HCT116 (cell line): ENCODE measurements around the gene NXPH2. TPM values are rescaled to one million over a fixed set of nuclear protein-coding genes. Genes with fewer than 3 reads are reported as not detected.

Experiments used
- ATAC-seq: fragments of 200-7000 bp; cut with Tn5 transposase; 2 replicates; pipeline ENCODE4 v1.9.1; 2020; ENCODE audit warnings: mild to moderate bottlenecking, moderate library complexity
- Bru-seq: library from RNA; stranded (reverse); fragments of 400-500 nt; gene quantifications from one replicate; lab custom pipeline; 2021; lab: Mats Ljungman, UMichigan
- BruChase-seq, 2 experiments: library from RNA; stranded (reverse); fragments of 400-500 nt; gene quantifications; one replicate each; lab custom pipeline; 2021; lab: Mats Ljungman, UMichigan
- BruUV-seq: library from RNA; stranded (reverse); fragments of 400-500 nt; replicated peaks from 2 replicates; lab custom pipeline; 2021; lab: Mats Ljungman, UMichigan
- CTCF ChIA-PET: fragments of 300-600 bp; sonication (Branson Sonifier 250); formaldehyde crosslinking; loops from one replicate; lab custom pipeline; 2021; ENCODE audit warnings: antibody characterized with exemption; lab: Charles Lee
- POLR2A ChIA-PET: fragments of 300-600, 350-600 bp; sonication (Branson Sonifier 250); formaldehyde crosslinking; loops from one replicate; lab custom pipeline; 2021; ENCODE audit warnings: antibody characterized with exemption; lab: Charles Lee
- RAD21 ChIA-PET, 2 experiments: fragments of 300-600 bp; sonication (Branson Sonifier 250); formaldehyde crosslinking; loops; one replicate each; lab custom pipeline; 2023; ENCODE audit warnings: low total read pairs in 2 of 2; ENCODE audit not compliant: uncharacterized antibody in 2 of 2, unreplicated experiment in 2 of 2, low non-redundant PET in 1 of 2; lab: Charles Lee
- DNase-seq: peaks from one replicate; pipeline ENCODE4 v3.0.0-alpha.2; 2010; ENCODE audit warnings: low read depth, low spot score
- H2AFZ ChIP-seq: fragments of 200-600 bp; shearing (Covaris generic), sonication (generic); 2 replicates; pipeline ENCODE4 v1.6.1; 2017; ENCODE audit warnings: low read depth, mixed run types, mixed read lengths, antibody characterized with exemption, low read length; ENCODE audit not compliant: poor library complexity, severe bottlenecking
- H3K27ac ChIP-seq: 2 replicates; pipeline ENCODE4 v1.5.1; 2012; ENCODE audit warnings: low read depth, low read length
- H3K27me3 ChIP-seq: fragments of 200-600 bp; sonication (generic); 2 replicates; pipeline ENCODE4 v1.6.1; 2016; ENCODE audit warnings: mixed run types, low read length, mixed read lengths; ENCODE audit not compliant: insufficient read depth
- H3K36me3 ChIP-seq, 2 experiments: fragments of 200-500 bp in 1 of 2; fragments of 200-600 bp in 1 of 2; sonication (Bioruptor generic) in 1 of 2; sonication (generic) in 1 of 2; 2 replicates each; pipeline versions ENCODE4 v1.5.1 to v1.6.1; 2014 to 2016; ENCODE audit warnings: low read length in 2 of 2, inconsistent platforms in 1 of 2, mixed read lengths in 1 of 2, mixed run types in 1 of 2; ENCODE audit not compliant: insufficient read depth in 2 of 2, control insufficient read depth in 1 of 2
- H3K4me1 ChIP-seq, 2 experiments: fragments of 200-600 bp in 1 of 2; sonication (generic) in 1 of 2; 2 replicates each; pipeline versions ENCODE4 v1.5.1 to v1.6.1; 2012 to 2017; ENCODE audit warnings: low read length in 2 of 2, inconsistent platforms in 1 of 2, mild to moderate bottlenecking in 1 of 2, mixed read lengths in 1 of 2, mixed run types in 1 of 2, moderate library complexity in 1 of 2; ENCODE audit not compliant: insufficient read depth in 2 of 2, control insufficient read depth in 1 of 2
- H3K4me2 ChIP-seq: fragments of 200-600 bp; sonication (generic); 2 replicates; pipeline ENCODE4 v1.6.1; 2017; ENCODE audit warnings: mixed run types, low read length, mixed read lengths
- H3K4me3 ChIP-seq, 2 experiments: fragments of 200-600 bp in 1 of 2; sonication (generic) in 1 of 2; replicated peaks in 1 of 2; 2 replicates each; pipeline ENCODE4 v1.5.1; 2011 to 2016; ENCODE audit warnings: low read length in 2 of 2, control low read depth in 1 of 2, low read depth in 1 of 2, mild to moderate bottlenecking in 1 of 2, mixed read lengths in 1 of 2, mixed run types in 1 of 2
- H3K79me2 ChIP-seq: fragments of 200-600 bp; sonication (generic); 2 replicates; pipeline ENCODE4 v1.6.1; 2017; ENCODE audit warnings: mild to moderate bottlenecking, mixed run types, low read length, moderate library complexity, mixed read lengths; ENCODE audit not compliant: insufficient read depth
- H3K9ac ChIP-seq: fragments of 200-600 bp; sonication (generic); 2 replicates; pipeline ENCODE4 v1.6.1; 2016; ENCODE audit warnings: low read length, mixed read lengths
- H3K9me2 ChIP-seq: fragments of 200-600 bp; sonication (generic), shearing (Covaris generic); 2 replicates; pipeline ENCODE4 v1.6.1; 2017; ENCODE audit warnings: mixed run types, mild to moderate bottlenecking, moderate library complexity; ENCODE audit not compliant: insufficient read depth
- H3K9me3 ChIP-seq, 2 experiments: fragments of 200-500 bp in 1 of 2; fragments of 200-600 bp in 1 of 2; sonication (Bioruptor generic) in 1 of 2; sonication (generic) in 1 of 2; 2 replicates each; pipeline ENCODE4 v1.6.1; 2014 to 2017; ENCODE audit warnings: low read length in 2 of 2, mixed read lengths in 2 of 2, inconsistent platforms in 1 of 2, low read depth in 1 of 2, mild to moderate bottlenecking in 1 of 2, mixed run types in 1 of 2, moderate library complexity in 1 of 2; ENCODE audit not compliant: control insufficient read depth in 1 of 2, insufficient read depth in 1 of 2
- H4K20me1 ChIP-seq: fragments of 200-600 bp; sonication (generic), shearing (Covaris generic); 2 replicates; pipeline ENCODE4 v1.6.1; 2017; ENCODE audit warnings: mixed run types, mild to moderate bottlenecking, moderate library complexity; ENCODE audit not compliant: insufficient read depth
- CBX3 ChIP-seq: IDR thresholded peaks from 2 replicates; pipeline ENCODE4 v1.6.1; 2012; ENCODE audit warnings: low read depth
- ELF1 ChIP-seq: IDR thresholded peaks from 2 replicates; pipeline ENCODE4 v1.6.1; 2012; ENCODE audit warnings: low read depth, borderline replicate concordance
- EZH2 ChIP-seq: fragments of 200-600 bp; sonication (generic); IDR thresholded peaks from 2 replicates; pipeline ENCODE4 v1.6.1; 2017; ENCODE audit warnings: antibody characterized with exemption, mixed run types
- EZH2phosphoT487 ChIP-seq: fragments of 200-600 bp; IDR thresholded peaks from 2 replicates; pipeline ENCODE4 v1.6.1; 2018; ENCODE audit warnings: antibody characterized with exemption, borderline replicate concordance
- FOSL1 ChIP-seq: IDR thresholded peaks from 2 replicates; pipeline ENCODE4 v1.6.1; 2012; ENCODE audit warnings: low read depth
- JUND ChIP-seq: IDR thresholded peaks from 2 replicates; pipeline ENCODE4 v1.6.1; 2012
- POLR2A ChIP-seq: IDR thresholded peaks from 2 replicates; pipeline ENCODE4 v1.7.0; 2011; ENCODE audit warnings: borderline replicate concordance; ENCODE audit not compliant: insufficient read depth, insufficient read length; ENCODE audit errors: extremely low read depth
- POLR2AphosphoS5 ChIP-seq: IDR thresholded peaks from 2 replicates; pipeline ENCODE4 v1.6.1; 2011; ENCODE audit warnings: mild to moderate bottlenecking, low read depth, low read length, moderate library complexity
- RAD21 ChIP-seq: IDR thresholded peaks from 2 replicates; pipeline ENCODE4 v1.6.1; 2012; ENCODE audit warnings: low read depth, mild to moderate bottlenecking
- SIN3A ChIP-seq: IDR thresholded peaks from 2 replicates; pipeline ENCODE4 v1.6.1; 2012; ENCODE audit warnings: low read depth
- SP1 ChIP-seq: IDR thresholded peaks from 2 replicates; pipeline ENCODE4 v1.6.1; 2012; ENCODE audit warnings: low read depth
- TCF7L2 ChIP-seq: IDR thresholded peaks from 2 replicates; pipeline ENCODE4 v1.7.0; 2011; ENCODE audit warnings: borderline replicate concordance, inconsistent platforms; ENCODE audit not compliant: insufficient read depth, insufficient read length; ENCODE audit errors: extremely low read depth
- YY1 ChIP-seq: IDR thresholded peaks from 2 replicates; pipeline ENCODE4 v1.6.1; 2011; ENCODE audit warnings: low read length, low read depth, moderate library complexity, mild to moderate bottlenecking; ENCODE audit not compliant: insufficient replicate concordance; ENCODE audit errors: extremely low read depth
- ZBTB33 ChIP-seq: IDR thresholded peaks from 2 replicates; pipeline ENCODE4 v1.6.1; 2011; ENCODE audit warnings: mild to moderate bottlenecking, low read length, moderate library complexity; ENCODE audit not compliant: insufficient replicate concordance; ENCODE audit errors: extremely low read depth
- ZFX ChIP-seq: fragments of 450-650 bp; IDR thresholded peaks from 2 replicates; pipeline ENCODE4 v1.6.1; 2017
- ZNF274 ChIP-seq: fragments of 200-500 bp; sonication (Bioruptor generic); IDR thresholded peaks from 2 replicates; pipeline ENCODE4 v1.6.1; 2014; ENCODE audit warnings: mild to moderate bottlenecking, low read depth, low read length, inconsistent platforms
- intact Hi-C: fragments of 100-400 bp; cut with micrococcal nuclease; formaldehyde crosslinking; loops from 2 replicates; pipeline ENCODE4 v1.10.0; 2022
- long read RNA-seq: library from polyadenylated mRNA; unstranded; transcript quantifications from one replicate; pipeline ENCODE4 v2.0.0, GENCODE V29; 2021; ENCODE audit not compliant: unreplicated experiment
- polyA plus RNA-seq: library from polyadenylated mRNA; unstranded; fragments of >200 nt; gene quantifications from 2 replicates; pipeline ENCODE4 v1.2.1, GENCODE V29; 2012; ENCODE audit warnings: missing spikeins
- total RNA-seq: library from RNA; stranded (reverse); gene quantifications from one replicate; pipeline ENCODE4 v1.2.1, GENCODE V29; 2021; ENCODE audit not compliant: unreplicated experiment
- TF ChIP-seq, protein P1 (sequence below), 3 experiments: fragments of 200-600 bp in 1 of 3; sonication (generic) in 1 of 3; IDR thresholded peaks in 2 of 3; conservative IDR thresholded peaks in 1 of 3; 2 replicates each; pipeline ENCODE4 v1.5.1; 2012 to 2017; ENCODE audit warnings: low read depth in 2 of 3, low read length in 2 of 3, antibody characterized with exemption in 1 of 3, borderline replicate concordance in 1 of 3, control low read depth in 1 of 3, mild to moderate bottlenecking in 1 of 3, mixed read lengths in 1 of 3, mixed run types in 1 of 3, moderate library complexity in 1 of 3; ENCODE audit not compliant: insufficient read depth in 1 of 3
- TF ChIP-seq, protein P2 (sequence below): IDR thresholded peaks from 2 replicates; pipeline ENCODE4 v1.6.1; 2012

The NXPH2 gene
- total RNA-seq (not detected), Bru-seq, nascent RNA (percentile 35 among the genes with signal in this experiment), BruChase-seq, experiment 1, labeled RNA remaining after a 6-hour chase (percentile 26 among the genes with signal in this experiment), BruChase-seq, experiment 2, labeled RNA remaining after a 2-hour chase (percentile 32 among the genes with signal in this experiment)
- 0.18 and 0.35 TPM in 2 replicates for polyA plus RNA-seq
- long read RNA-seq, result 0 reads

- no peaks in the 10 kb centered on the region for H3K36me3 ChIP-seq
- H3K27ac ChIP-seq, result no peak within 1 kb of the TSS
- H3K9me3 ChIP-seq, result no peaks in the 10 kb centered on the region
- ChIA-PET RAD21 (no interaction called here), POLR2A (no interaction called here), CTCF (no interaction called here)
- ATAC-seq (no peak), DNase-seq (no peak)
- H3K4me1 ChIP-seq, result no peaks in the 10 kb centered on the region
- TF ChIP-seq, protein P1, sequence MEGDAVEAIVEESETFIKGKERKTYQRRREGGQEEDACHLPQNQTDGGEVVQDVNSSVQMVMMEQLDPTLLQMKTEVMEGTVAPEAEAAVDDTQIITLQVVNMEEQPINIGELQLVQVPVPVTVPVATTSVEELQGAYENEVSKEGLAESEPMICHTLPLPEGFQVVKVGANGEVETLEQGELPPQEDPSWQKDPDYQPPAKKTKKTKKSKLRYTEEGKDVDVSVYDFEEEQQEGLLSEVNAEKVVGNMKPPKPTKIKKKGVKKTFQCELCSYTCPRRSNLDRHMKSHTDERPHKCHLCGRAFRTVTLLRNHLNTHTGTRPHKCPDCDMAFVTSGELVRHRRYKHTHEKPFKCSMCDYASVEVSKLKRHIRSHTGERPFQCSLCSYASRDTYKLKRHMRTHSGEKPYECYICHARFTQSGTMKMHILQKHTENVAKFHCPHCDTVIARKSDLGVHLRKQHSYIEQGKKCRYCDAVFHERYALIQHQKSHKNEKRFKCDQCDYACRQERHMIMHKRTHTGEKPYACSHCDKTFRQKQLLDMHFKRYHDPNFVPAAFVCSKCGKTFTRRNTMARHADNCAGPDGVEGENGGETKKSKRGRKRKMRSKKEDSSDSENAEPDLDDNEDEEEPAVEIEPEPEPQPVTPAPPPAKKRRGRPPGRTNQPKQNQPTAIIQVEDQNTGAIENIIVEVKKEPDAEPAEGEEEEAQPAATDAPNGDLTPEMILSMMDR (IDR thresholded peaks at IDR 0.05 in 2 of 3, conservative IDR thresholded peaks at IDR 0.05 in 1 of 3; ENCODE audit: borderline replicate concordance in 1 of 3, insufficient read depth in 1 of 3, low read depth in 2 of 3, low read length in 2 of 3), result no peak
- TF ChIP-seq SP1, result no peak
- no peak for TF ChIP-seq JUND
- TF ChIP-seq ZNF274, result no peak
- no peak for TF ChIP-seq ZFX
- no peak for TF ChIP-seq YY1
- no peak for TF ChIP-seq RAD21
- TF ChIP-seq, protein P2, sequence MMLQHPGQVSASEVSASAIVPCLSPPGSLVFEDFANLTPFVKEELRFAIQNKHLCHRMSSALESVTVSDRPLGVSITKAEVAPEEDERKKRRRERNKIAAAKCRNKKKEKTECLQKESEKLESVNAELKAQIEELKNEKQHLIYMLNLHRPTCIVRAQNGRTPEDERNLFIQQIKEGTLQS, result no peak
- no peak for TF ChIP-seq TCF7L2
- no peak for TF ChIP-seq FOSL1
- TF ChIP-seq CBX3, result no peak
- no peak for TF ChIP-seq POLR2AphosphoS5
- no peak for TF ChIP-seq SIN3A
- no peak for TF ChIP-seq EZH2
- TF ChIP-seq POLR2A, result no peak
- TF ChIP-seq EZH2phosphoT487, result no peak
- no peak for TF ChIP-seq ELF1
- TF ChIP-seq ZBTB33, result no peak
- no peak within 1 kb of the TSS for H2AFZ ChIP-seq
- H3K9ac ChIP-seq, result no peak within 1 kb of the TSS
- no peak within 1 kb of the TSS for H3K4me3 ChIP-seq
- H3K9me2 ChIP-seq, result no peaks in the 10 kb centered on the region
- H4K20me1 ChIP-seq, result no peaks in the 10 kb centered on the region
- H3K79me2 ChIP-seq, result no peaks in the 10 kb centered on the region
- no peaks in the 10 kb centered on the region for H3K27me3 ChIP-seq
- no TSS peak for BruUV-seq
- no peak within 1 kb of the TSS for H3K4me2 ChIP-seq
- intact Hi-C loops, result loop anchor here (10.0 kb wide), 1 partner anchor 665 kb away; no protein-coding TSS in a partner anchor
Measured at GRCh38 chr2:138779781-138780445, at the start of gene NXPH2. Gene NXPH2 (minus strand): TSS chr2:138780390. CDS start chr2:138780241, 149 bp downstream.
